Measurements from ENCODE around the gene CEBPZ.
A peak's percentile ranks its signal among the peaks of the same experiment; 100 is the strongest.

CEBPZ gene

GRCh38 chr2:37180006-37180639, 51.3 kb downstream of the CEBPZ start:
- DNase-seq, result no peak

DNA sequence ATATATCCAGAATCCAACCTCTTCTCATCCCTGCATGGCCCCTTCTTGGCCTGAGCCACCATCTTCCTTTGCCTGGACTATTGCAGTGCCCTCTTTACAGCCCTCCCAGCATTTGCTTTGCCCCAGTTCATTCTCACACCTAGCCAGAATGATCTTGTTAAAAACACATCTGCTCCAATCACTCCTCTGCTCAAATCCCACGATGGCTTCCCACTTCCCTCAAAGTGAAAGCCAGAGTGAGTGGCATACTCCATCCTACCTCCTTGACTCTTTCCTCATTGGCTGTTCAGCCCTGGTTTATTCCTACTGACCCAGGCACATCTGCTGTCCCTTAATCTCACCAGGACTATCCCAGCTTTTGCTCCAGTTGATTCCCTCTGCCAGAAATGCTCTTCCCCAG, 57.7 kb downstream of the CEBPZ start:
- no peak for DNase-seq

GRCh38 chr2:37171624-37171950, 59.8 kb downstream of the CEBPZ start:
- DNase-seq, result no peak

DNA sequence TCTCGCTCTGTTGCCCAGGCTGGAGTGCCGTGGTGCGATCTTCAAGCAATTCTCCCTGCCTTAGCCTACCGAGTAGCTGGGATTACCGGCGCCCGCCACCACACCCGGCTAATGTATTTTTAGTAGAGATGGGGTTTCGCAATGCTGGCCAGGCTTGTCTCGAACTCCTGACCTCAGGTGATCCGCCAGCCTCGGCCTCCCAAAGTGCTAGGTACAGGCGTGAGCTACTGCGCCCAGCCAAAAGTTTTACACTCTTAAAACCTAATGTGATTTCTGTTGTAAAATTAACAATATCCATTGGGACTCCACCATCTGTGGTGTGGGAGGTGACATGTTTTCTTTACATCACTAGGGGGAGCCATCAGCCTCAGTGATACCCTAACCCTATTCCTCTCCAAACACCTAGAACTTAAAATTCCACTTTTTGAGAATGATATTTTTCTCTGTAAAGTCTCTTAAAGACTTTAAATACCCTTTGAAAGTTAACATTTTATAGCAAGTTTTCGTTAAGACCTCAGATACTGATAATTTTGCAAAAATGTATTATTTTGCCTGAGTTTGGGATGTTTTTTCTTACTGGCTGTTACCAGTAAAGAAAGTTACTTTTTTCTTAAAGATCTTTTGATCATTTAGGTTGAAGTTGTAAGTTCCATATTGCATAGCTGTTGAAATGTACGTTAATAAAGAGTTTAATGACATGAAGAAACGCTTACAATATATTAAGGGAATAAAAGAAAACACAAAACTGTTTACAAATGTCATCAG, 63.0 kb downstream of the CEBPZ start:
- DNase-seq, result peak; percentile 62

DNA sequence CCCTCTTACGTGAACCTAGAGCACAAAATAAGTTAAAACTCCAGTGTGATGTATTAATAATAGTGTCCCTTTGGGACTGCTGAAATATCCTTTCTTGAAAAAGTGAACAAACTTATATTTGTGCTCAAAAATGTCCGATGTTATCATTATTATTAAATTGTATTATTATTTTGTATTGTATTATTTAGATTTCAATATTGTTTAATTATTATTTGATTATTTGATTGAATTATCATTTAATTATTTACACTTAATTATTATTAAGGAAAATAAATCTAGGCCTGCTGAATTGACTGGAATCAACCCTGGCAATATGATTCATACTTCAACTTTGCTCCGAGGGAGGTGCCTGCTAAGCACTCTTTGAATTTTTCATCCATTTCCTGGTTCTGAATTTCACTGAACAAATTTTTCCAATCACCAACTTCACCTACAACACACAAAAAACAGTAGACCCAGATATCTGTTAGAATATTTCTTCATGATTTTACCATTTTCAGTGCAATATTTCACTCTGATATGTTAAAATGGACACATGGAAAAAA, 63.7 kb downstream of the CEBPZ start:
- DNase-seq, result no peak

GRCh38 chr2:37164757-37165156, 66.6 kb downstream of the CEBPZ start:
- no peak for DNase-seq

GRCh38 chr2:37156857-37157714, 74.3 kb downstream of the CEBPZ start, which contains the start of gene EIF2AK2:
EIF2AK2 (minus strand) TSS chr2:37156980; CDS start chr2:37147806, 9,174 bp downstream.
- peak; percentile 92 for DNase-seq

DNA sequence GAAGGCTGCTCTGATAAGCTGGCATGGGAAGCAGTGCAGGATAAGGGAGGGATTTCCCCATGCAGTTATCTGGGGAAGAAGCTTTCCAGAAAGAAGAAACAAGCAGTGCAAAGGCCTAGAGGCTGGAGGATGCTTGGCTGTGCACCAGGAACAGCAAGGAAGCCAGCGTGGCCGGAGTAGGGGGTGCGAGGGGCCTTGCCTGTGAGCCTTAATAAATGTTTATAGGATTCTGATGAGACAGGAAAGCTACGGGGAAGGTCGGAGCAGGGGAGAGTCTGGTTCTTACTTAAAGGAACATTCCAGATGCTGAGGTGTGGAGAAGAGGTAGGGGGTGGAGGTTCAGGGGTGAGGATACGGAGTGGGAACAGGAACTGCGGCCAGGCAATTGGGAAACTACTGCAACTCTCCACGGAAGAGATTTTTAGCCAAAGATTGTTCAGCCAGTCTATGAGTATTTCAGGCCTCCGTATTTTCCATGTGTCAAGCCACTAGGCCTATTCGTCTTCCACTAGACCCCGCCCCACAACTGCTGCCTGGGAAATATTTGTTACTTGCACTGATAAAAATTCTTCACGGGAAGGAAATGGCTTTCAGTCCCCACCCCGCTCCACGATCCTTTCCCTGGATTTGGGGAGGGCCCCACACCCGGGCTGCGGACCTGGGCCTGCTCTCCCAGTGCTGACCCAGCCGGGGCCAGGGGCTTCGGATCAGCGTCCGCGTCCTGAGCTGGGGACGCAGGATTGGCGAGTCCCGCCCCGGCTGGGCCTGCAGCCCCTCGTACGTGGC, 75.1 kb downstream of the CEBPZ start:
- DNase-seq, result peak; percentile 80

DNA sequence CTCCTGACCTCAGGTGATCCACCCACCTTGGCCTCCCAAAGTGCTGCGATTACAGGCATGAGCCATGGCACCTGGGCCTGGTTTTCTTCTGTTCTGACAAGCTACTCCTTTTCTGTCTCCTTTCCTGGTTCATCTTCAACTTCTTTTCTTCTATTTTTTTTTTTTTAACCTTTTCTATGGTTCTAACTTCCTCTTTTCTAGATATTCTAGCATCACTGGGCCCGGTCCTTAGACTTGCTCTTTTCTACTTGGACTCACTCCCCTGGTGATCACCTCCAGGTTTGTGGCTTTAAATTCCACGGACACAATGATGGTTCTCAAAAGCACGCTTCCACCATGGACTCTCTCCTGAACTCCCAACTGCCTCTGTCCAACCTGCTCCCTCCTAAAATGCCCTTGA, 76.6 kb downstream of the CEBPZ start:
- no peak for DNase-seq

DNA sequence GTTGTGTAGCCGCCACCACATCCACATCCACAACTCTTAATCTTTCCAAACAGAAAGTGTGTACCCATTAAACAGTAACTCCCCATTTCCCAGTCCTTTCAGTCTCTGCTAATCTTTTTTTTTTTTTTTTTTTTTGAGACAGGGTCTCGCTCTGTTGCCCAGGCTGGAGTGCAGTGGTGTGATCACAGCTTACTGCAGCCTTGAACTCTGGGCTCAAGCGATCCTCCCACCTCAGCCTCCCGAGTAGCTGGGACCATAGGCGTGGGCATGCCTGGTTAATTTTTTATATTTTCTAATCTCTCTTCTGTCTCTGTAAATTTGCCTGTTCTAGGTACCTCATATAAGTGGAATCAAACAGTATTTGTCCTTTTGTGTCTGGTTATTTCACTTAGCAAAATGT, 78.2 kb downstream of the CEBPZ start:
- no peak for DNase-seq

Measured in islet precursor cell (in vitro differentiated cells).